K562 (cell line): ENCODE data around the gene CTSH. TPM values are rescaled to one million over a fixed set of nuclear protein-coding genes. Genes with fewer than 3 reads are reported as not detected.

ENCODE experiments used
- NCOA1 ChIP-seq: fragments of 450-650 bp; IDR thresholded peaks from 2 replicates; pipeline ENCODE4 v1.6.1; 2016; ENCODE audit warnings: low read depth
- POLR2H ChIP-seq: IDR thresholded peaks from 2 replicates; pipeline ENCODE4 v1.6.1; 2016; ENCODE audit warnings: missing genetic modification characterization, low read depth, mild to moderate bottlenecking, control low read depth, missing compliant biosample characterization, moderate library complexity
- REST ChIP-seq, 2 experiments: fragments of 450-650 bp; formaldehyde crosslinking in 1 of 2; IDR thresholded peaks; 2 replicates each; pipeline versions ENCODE4 v1.4.0 to v1.6.1; 2014 to 2020; ENCODE audit warnings: mild to moderate bottlenecking in 2 of 2, borderline replicate concordance in 1 of 2, low read depth in 1 of 2
- polyA plus RNA-seq, 8 experiments: library from polyadenylated mRNA; depleted of rRNA in 4 of 8; stranded (reverse) in 5 of 8; unstranded in 3 of 8; fragments of >200 nt; fragmentation: Nextera tagmentation in 2 of 8; fragmentation: Illumina TruSeq in 1 of 8; extraction: Ambion mirVana in 2 of 8; extraction: Trizol in 1 of 8; gene quantifications; 2 replicates each; pipeline versions ENCODE4 v1.2.1 to v1.2.3, GENCODE V29; 2011 to 2014; ENCODE audit warnings: inconsistent platforms in 1 of 8, missing spikeins in 1 of 8
- total RNA-seq, 7 experiments: library from RNA; depleted of rRNA in 6 of 7; stranded (reverse); fragments of >200 nt in 6 of 7; fragmentation: Illumina TruSeq in 2 of 7; extraction: Trizol in 2 of 7; gene quantifications; 2 replicates each; pipeline versions ENCODE4 v1.2.1 to v1.2.3, GENCODE V29; 2011 to 2021; ENCODE audit warnings: low replicate concordance in 1 of 7
- TF ChIP-seq, protein P1 (sequence below): fragments of 450-650 bp; IDR thresholded peaks from 2 replicates; pipeline ENCODE4 v1.7.1; 2018; ENCODE audit warnings: mild to moderate bottlenecking, low read depth; ENCODE audit not compliant: partially characterized antibody

The CTSH gene
- total and polyA plus RNA-seq, 9 of the 15 experiments (the other 6 are each of a cell fraction or from before 2014, with no cell fraction given) = 15.0 to 462 (median 173) TPM

DNA sequence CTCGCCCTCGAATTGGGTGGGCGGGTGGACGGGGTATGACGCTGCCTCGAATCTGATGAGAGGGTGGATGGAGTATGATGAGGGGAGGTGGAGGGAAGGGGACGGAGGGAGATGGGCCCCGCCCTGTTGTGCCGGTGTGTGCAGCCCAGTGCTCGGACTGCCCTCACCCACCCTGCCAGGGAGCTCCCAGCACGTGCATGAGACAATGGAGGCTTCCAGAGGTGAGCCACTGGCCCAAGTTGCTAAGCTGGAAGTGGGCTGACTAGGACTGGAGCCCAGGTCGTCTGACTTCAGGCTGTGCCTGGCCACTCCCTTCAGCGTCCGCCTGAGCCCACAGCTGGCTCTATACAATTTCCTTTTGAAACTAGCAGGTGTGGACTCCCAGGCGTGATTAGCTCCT, 47.0 kb upstream of the CTSH start (continued):
- TF ChIP-seq REST (IDR thresholded peaks at IDR 0.05; ENCODE audit: borderline replicate concordance) = no peak
- no peak for TF ChIP-seq REST (CRISPR knock-in tag; IDR thresholded peaks at IDR 0.05; ENCODE audit: low read depth)
- TF ChIP-seq, protein P1, sequence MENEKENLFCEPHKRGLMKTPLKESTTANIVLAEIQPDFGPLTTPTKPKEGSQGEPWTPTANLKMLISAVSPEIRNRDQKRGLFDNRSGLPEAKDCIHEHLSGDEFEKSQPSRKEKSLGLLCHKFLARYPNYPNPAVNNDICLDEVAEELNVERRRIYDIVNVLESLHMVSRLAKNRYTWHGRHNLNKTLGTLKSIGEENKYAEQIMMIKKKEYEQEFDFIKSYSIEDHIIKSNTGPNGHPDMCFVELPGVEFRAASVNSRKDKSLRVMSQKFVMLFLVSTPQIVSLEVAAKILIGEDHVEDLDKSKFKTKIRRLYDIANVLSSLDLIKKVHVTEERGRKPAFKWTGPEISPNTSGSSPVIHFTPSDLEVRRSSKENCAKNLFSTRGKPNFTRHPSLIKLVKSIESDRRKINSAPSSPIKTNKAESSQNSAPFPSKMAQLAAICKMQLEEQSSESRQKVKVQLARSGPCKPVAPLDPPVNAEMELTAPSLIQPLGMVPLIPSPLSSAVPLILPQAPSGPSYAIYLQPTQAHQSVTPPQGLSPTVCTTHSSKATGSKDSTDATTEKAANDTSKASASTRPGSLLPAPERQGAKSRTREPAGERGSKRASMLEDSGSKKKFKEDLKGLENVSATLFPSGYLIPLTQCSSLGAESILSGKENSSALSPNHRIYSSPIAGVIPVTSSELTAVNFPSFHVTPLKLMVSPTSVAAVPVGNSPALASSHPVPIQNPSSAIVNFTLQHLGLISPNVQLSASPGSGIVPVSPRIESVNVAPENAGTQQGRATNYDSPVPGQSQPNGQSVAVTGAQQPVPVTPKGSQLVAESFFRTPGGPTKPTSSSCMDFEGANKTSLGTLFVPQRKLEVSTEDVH = no peak
- no peak for TF ChIP-seq NCOA1
- no peak for TF ChIP-seq POLR2H (tag)
